ENCODE data around the gene ASB18.

- TF ChIP-seq CTCF (IDR thresholded peaks at IDR 0.05; ENCODE audit: low read length) = no peak
- TF ChIP-seq EZH2 (IDR thresholded peaks at IDR 0.05; ENCODE audit: borderline replicate concordance, low read length) = no peak
These were observed 101.2 kb downstream of the ASB18 start for GRCh38 chr2:236162882-236163470.

All from OCI-LY1 (cell line).